Colonic mucosa (tissue), 4 donors: ENCODE measurements around the gene WNT9B. TPM values are rescaled to one million over a fixed set of nuclear protein-coding genes. Genes with fewer than 3 reads are reported as not detected.

Experiments used
- DNase-seq: peaks from one replicate; pipeline ENCODE4 v3.0.0-alpha.2; 2020
- H3K27ac ChIP-seq: fragments of 200-600 bp; one replicate; pipeline ENCODE4 v1.8.0; 2021
- H3K27me3 ChIP-seq: fragments of 200-600 bp; one replicate; pipeline ENCODE4 v1.8.0; 2021
- H3K36me3 ChIP-seq: fragments of 200-600 bp; one replicate; pipeline ENCODE4 v1.8.0; 2021
- H3K4me1 ChIP-seq: fragments of 200-600 bp; one replicate; pipeline ENCODE4 v1.8.0; 2021; ENCODE audit warnings: mild to moderate bottlenecking
- H3K4me3 ChIP-seq: fragments of 200-600 bp; one replicate; pipeline ENCODE4 v1.8.0; 2021
- H3K9ac ChIP-seq, 2 donors: one replicate each; pipeline ENCODE4 v1.7.0; 2013; ENCODE audit warnings: control low read depth in 2 of 2, low read depth in 2 of 2, low read length in 2 of 2
- H3K9me3 ChIP-seq: fragments of 200-600 bp; one replicate; pipeline ENCODE4 v1.8.0; 2021
- intact Hi-C: fragments of 100-400 bp; cut with DNase I; formaldehyde crosslinking; loops from one replicate; pipeline ENCODE4 v1.14.1; 2022
- total RNA-seq, 2 donors: library from RNA; stranded (reverse); fragmentation: NEBNext Ultra II Directional in 1 of 2; extraction: Animal tissue kit (Norgen Biotek cat#: 25700) in 1 of 2; gene quantifications; one replicate each; pipeline ENCODE4 v1.2.1, GENCODE V29; 2021
- TF ChIP-seq, protein P1 (sequence below): fragments of 200-600 bp; IDR thresholded peaks from one replicate; pipeline ENCODE4 v1.8.0; 2022; ENCODE audit warnings: antibody characterized with exemption, mild to moderate bottlenecking
- donor health status: healthy.
- donor health status: DM: no; HTN: no; CAD: no.
- donor health status: DM: no; HTN: no; CAD: no.

The WNT9B gene
- total RNA-seq, 2 donors from 2014 or later: not detected

GRCh38 chr17:46810837-46811236, 40.5 kb upstream of the WNT9B start:
- intact Hi-C loops: no loop called here
- H3K4me3 ChIP-seq: no peak overlapping the region
- no peaks in the 10 kb centered on the region for H3K9me3 ChIP-seq
- no peaks in the 10 kb centered on the region for H3K27me3 ChIP-seq
- no peaks in the 10 kb centered on the region for H3K36me3 ChIP-seq
- H3K27ac ChIP-seq: no peak overlapping the region
- DNase-seq: no peak
- H3K4me1 ChIP-seq: no peaks in the 10 kb centered on the region
- TF ChIP-seq, protein P1, sequence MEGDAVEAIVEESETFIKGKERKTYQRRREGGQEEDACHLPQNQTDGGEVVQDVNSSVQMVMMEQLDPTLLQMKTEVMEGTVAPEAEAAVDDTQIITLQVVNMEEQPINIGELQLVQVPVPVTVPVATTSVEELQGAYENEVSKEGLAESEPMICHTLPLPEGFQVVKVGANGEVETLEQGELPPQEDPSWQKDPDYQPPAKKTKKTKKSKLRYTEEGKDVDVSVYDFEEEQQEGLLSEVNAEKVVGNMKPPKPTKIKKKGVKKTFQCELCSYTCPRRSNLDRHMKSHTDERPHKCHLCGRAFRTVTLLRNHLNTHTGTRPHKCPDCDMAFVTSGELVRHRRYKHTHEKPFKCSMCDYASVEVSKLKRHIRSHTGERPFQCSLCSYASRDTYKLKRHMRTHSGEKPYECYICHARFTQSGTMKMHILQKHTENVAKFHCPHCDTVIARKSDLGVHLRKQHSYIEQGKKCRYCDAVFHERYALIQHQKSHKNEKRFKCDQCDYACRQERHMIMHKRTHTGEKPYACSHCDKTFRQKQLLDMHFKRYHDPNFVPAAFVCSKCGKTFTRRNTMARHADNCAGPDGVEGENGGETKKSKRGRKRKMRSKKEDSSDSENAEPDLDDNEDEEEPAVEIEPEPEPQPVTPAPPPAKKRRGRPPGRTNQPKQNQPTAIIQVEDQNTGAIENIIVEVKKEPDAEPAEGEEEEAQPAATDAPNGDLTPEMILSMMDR: no peak
- no peak overlapping the region for H3K9ac ChIP-seq

- DNase-seq: no peak
- H3K4me1 ChIP-seq: no peaks in the 10 kb centered on the region
- no peaks in the 10 kb centered on the region for H3K9me3 ChIP-seq
- H3K27ac ChIP-seq: no peak overlapping the region
- intact Hi-C loops: no loop called here
- H3K36me3 ChIP-seq: no peaks in the 10 kb centered on the region
- TF ChIP-seq, protein P1: no peak
- H3K4me3 ChIP-seq: no peak overlapping the region
- H3K9ac ChIP-seq: no peak overlapping the region
- H3K27me3 ChIP-seq: peaks cover 4% of the 10 kb centered on the region
Measured at GRCh38 chr17:46811978-46812583, 39.3 kb upstream of the WNT9B start.

- Histone ChIP-seq H3K9me3 (no peaks in the 10 kb centered on the region), H3K4me1 (no peaks in the 10 kb centered on the region), H3K27me3 (peaks cover 11% of the 10 kb centered on the region), H3K4me3 (no peak overlapping the region), H3K36me3 (no peaks in the 10 kb centered on the region), H3K27ac (no peak overlapping the region), H3K9ac (no peak overlapping the region)
- intact Hi-C loops: no loop called here
- TF ChIP-seq, protein P1: no peak
- DNase-seq: no peak
Measured at GRCh38 chr17:46812624-46813318, 38.6 kb upstream of the WNT9B start.

GRCh38 chr17:46813920-46814319, 37.5 kb upstream of the WNT9B start:
- H3K27me3 ChIP-seq: peaks cover 23% of the 10 kb centered on the region
- H3K9ac ChIP-seq: no peak overlapping the region
- intact Hi-C loops: no loop called here
- no peak for DNase-seq
- no peak overlapping the region for H3K27ac ChIP-seq
- no peaks in the 10 kb centered on the region for H3K9me3 ChIP-seq
- TF ChIP-seq, protein P1: no peak
- peaks cover 3% of the 10 kb centered on the region for H3K4me1 ChIP-seq
- H3K4me3 ChIP-seq: no peak overlapping the region
- H3K36me3 ChIP-seq: no peaks in the 10 kb centered on the region

DNA sequence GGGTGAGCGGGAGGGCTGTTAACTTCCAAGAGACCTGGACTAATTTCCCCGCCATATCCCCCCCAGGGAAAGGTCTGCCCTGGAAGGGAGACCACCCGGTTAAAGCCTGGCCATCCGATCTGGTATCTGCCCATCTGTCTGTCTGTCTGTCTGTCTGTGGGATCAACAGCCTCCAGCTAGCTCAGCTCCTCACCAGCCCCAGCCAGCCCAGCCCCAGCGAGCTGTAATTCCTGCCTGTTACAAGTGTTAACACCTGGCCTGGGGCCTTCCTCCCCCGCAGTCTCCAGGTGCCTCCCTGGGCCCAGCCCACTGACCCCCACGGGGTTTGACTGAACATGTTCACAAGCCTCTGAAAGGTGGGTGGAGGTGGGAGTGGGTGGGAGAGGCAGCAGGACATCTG, 36.9 kb upstream of the WNT9B start:
- TF ChIP-seq, protein P1: no peak
- H3K9ac ChIP-seq: no peak overlapping the region
- H3K27ac ChIP-seq: no peak overlapping the region
- H3K4me3 ChIP-seq: no peak overlapping the region
- no peaks in the 10 kb centered on the region for H3K36me3 ChIP-seq
- intact Hi-C loops: no loop called here
- H3K4me1 ChIP-seq: peaks cover 6% of the 10 kb centered on the region
- H3K27me3 ChIP-seq: peaks cover 28% of the 10 kb centered on the region
- no peaks in the 10 kb centered on the region for H3K9me3 ChIP-seq
- no peak for DNase-seq
